GM12873 (cell line): ENCODE results near the gene MTNR1B.

Experiments
- TF ChIP-seq, protein P1 (sequence below): IDR thresholded peaks from 2 replicates; pipeline ENCODE4 v1.5.1; 2012; ENCODE audit warnings: low read depth, mild to moderate bottlenecking, moderate library complexity, low read length, control low read depth; ENCODE audit not compliant: insufficient read depth; ENCODE audit errors: missing control alignments

The MTNR1B gene

DNA sequence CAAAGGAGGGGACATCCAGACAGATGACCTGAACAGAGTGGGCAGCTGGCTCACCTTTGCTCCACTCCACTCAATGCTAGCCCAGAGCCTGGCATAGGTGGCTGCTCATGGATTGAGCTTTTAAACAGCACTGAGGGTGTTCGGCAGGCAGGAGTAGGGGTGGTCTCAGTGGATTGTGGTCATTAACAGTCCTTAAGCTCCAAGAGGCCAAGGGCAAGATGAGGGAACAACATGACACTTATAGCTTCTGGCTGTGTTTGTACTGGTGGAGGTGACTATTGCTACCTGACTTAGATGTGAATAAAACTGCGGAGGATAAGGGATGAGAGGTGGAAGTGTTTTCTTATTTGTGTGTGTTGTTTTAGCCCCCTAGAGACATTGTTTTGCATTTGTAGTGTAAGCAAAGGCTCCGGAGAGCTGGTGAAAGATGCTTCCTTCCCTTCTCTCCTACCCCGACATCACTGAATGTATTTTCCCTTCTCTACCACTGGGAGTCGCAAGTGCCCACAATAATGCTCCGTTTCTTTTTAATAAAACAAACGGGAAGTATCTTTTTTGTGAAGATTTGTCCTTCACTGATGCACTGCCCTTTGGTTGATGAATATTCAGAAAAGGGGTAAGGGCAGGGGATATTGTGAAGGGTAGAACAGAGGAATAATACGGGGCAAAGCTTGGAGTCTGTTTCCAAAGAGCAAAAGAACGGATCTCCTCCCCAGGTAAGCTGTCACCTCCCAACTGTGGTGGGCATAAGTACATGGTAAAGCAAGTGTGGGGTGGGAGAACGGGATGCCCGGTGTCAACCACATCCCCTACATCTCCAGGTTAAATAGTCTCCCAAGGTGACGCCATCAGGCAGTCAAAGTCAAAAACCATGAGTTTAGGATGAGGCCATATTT lies 27.5 kb upstream of the MTNR1B start:
- TF ChIP-seq, protein P1, sequence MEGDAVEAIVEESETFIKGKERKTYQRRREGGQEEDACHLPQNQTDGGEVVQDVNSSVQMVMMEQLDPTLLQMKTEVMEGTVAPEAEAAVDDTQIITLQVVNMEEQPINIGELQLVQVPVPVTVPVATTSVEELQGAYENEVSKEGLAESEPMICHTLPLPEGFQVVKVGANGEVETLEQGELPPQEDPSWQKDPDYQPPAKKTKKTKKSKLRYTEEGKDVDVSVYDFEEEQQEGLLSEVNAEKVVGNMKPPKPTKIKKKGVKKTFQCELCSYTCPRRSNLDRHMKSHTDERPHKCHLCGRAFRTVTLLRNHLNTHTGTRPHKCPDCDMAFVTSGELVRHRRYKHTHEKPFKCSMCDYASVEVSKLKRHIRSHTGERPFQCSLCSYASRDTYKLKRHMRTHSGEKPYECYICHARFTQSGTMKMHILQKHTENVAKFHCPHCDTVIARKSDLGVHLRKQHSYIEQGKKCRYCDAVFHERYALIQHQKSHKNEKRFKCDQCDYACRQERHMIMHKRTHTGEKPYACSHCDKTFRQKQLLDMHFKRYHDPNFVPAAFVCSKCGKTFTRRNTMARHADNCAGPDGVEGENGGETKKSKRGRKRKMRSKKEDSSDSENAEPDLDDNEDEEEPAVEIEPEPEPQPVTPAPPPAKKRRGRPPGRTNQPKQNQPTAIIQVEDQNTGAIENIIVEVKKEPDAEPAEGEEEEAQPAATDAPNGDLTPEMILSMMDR, result peak; percentile 69

DNA sequence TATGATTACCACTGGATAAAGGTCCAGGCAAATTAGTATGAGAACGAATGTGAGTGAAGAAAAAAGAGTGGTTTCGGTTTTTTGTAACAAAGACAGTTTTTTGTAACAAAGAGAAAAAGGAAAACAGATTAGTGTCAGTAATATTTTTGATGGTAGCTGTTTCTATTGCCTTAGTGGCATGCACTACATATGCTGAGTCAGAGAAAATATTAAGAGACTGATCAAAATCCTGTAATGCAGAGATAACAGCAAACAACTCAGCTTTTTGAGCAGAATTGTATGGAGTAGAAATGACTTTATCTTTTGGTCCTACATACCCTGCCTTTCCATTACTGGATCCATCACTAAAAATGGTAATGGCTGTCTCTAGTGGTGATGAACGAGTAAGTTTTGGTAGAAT lies 22.7 kb upstream of the MTNR1B start:
- TF ChIP-seq, protein P1, result no peak

- TF ChIP-seq, protein P1, result no peak
Observed at GRCh38 chr11:92948116-92948515, 21.3 kb upstream of the MTNR1B start.

DNA sequence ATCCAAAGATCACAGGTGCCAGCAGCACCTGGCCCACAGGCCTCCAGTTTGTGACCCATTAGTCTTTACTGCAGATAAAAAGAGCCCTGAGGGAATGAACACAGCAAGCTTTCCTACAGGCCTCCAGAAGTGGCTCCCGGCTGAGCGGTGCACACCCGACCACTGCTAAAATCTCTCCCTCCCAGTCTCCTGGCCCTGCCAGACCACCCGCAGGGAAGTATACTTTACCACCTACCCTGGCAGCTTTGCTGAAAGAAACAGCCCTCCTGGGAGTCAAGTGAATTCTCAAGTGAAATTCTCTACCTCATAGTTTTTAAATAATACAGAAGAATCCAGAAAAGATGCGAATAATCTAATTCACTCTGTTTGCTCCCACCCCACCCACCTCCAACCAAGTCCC lies 15.4 kb upstream of the MTNR1B start:
- TF ChIP-seq, protein P1, result no peak

DNA sequence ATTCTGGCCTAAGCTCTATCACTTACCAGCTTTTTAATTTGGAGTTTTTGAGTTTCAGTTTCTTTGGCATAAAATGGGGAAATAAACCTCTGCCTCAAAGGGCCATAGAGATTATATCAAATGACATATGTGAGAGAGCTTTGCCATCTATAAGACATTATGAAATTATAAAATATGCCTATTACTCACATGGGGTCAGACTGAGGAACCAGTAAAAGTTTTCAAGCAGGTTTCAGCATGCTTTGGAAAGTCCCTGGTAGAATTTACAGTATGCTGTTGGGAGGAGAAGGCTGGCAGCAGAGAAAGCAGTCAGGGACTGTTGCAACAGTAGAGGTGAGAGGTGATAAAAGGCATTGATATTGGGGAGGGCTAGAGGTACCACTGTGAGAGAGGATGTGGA lies 13.6 kb upstream of the MTNR1B start:
- TF ChIP-seq, protein P1, result no peak

GRCh38 chr11:92960886-92961285 lies 8.6 kb upstream of the MTNR1B start:
- TF ChIP-seq, protein P1, result no peak

DNA sequence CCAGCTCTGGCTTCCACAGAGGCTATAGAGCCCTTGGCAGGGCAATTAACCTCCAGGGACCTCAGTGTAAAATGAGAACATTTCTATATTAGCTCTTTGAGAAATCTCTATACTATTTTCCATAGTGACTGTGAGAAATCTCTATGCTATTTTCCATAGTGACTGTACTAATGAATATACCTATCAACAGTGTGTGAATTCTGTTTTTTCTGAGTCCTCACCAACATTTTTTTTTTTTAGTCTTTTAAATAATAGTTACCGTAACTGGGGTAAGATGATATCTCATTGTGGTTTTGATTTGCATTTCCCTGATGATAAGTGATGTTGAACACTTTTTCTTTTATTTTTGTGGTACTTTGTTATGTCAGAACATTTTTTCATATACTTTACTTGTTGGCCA lies 7.0 kb upstream of the MTNR1B start:
- TF ChIP-seq, protein P1, result no peak
